ENCODE results near the gene DCLK3.

DNA sequence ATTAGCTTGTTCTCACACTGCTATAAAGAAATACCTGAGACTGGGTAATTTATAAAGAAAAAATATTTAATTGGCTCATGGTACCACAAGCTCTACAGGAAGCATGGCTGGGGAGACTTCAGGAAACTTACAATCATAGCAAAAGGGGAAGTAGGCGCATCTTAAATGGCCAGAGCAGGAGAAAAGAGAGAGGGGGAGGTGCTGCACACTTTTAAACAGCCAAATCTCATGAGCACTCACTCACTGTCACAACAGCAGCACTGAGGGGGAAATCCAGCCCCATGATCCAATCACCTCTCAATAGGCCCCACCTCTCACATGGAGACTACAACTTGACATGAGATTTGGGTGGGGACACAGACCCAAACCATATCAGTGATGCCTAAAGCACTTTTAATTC, 82.5 kb downstream of the DCLK3 start:
- TF ChIP-seq, protein P1, sequence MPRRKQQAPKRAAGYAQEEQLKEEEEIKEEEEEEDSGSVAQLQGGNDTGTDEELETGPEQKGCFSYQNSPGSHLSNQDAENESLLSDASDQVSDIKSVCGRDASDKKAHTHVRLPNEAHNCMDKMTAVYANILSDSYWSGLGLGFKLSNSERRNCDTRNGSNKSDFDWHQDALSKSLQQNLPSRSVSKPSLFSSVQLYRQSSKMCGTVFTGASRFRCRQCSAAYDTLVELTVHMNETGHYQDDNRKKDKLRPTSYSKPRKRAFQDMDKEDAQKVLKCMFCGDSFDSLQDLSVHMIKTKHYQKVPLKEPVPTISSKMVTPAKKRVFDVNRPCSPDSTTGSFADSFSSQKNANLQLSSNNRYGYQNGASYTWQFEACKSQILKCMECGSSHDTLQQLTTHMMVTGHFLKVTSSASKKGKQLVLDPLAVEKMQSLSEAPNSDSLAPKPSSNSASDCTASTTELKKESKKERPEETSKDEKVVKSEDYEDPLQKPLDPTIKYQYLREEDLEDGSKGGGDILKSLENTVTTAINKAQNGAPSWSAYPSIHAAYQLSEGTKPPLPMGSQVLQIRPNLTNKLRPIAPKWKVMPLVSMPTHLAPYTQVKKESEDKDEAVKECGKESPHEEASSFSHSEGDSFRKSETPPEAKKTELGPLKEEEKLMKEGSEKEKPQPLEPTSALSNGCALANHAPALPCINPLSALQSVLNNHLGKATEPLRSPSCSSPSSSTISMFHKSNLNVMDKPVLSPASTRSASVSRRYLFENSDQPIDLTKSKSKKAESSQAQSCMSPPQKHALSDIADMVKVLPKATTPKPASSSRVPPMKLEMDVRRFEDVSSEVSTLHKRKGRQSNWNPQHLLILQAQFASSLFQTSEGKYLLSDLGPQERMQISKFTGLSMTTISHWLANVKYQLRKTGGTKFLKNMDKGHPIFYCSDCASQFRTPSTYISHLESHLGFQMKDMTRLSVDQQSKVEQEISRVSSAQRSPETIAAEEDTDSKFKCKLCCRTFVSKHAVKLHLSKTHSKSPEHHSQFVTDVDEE (CRISPR knock-in tag; IDR thresholded peaks at IDR 0.05), result no peak
- TF ChIP-seq ZFP30 (CRISPR knock-in tag; IDR thresholded peaks at IDR 0.05) (no peak), ZC3H10 (CRISPR knock-in tag; IDR thresholded peaks at IDR 0.05) (no peak), CREB5 (CRISPR knock-in tag; IDR thresholded peaks at IDR 0.05; ENCODE audit: low read depth) (no peak), ESRRG (CRISPR knock-in tag; IDR thresholded peaks at IDR 0.05) (no peak), ZNF70 (CRISPR knock-in tag; IDR thresholded peaks at IDR 0.05) (no peak), OSR1 (CRISPR knock-in tag; IDR thresholded peaks at IDR 0.05) (no peak), ARNTL (CRISPR knock-in tag; IDR thresholded peaks at IDR 0.05; ENCODE audit: borderline replicate concordance, low read depth) (no peak)
- TF ChIP-seq, protein P2, sequence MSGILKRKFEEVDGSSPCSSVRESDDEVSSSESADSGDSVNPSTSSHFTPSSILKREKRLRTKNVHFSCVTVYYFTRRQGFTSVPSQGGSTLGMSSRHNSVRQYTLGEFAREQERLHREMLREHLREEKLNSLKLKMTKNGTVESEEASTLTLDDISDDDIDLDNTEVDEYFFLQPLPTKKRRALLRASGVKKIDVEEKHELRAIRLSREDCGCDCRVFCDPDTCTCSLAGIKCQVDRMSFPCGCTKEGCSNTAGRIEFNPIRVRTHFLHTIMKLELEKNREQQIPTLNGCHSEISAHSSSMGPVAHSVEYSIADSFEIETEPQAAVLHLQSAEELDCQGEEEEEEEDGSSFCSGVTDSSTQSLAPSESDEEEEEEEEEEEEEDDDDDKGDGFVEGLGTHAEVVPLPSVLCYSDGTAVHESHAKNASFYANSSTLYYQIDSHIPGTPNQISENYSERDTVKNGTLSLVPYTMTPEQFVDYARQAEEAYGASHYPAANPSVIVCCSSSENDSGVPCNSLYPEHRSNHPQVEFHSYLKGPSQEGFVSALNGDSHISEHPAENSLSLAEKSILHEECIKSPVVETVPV (CRISPR knock-in tag; IDR thresholded peaks at IDR 0.05), result no peak
